ENCODE measurements around the gene AFAP1L1.

Gene AFAP1L1

DNA sequence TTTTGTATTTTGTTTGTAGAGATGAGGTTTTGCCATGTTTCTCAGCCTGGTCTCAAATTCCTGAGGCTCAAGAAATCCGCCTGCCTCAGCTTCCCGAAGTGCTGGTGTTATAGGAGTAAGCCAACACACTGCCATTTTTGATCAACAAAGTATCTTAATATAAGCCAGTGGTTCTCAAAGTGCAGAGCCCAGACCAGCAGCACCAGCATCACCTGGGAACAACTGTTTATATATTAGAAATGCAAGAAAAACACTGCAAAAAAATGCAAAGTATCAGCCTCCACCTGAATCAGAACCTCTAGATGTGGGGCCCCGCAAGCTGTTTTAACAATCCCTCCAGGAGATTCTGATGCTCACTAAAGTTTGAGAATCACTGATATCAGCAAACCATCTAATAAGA, 101.3 kb downstream of the AFAP1L1 start:
- DNase-seq (ENCODE audit: low read depth), result no peak

DNA sequence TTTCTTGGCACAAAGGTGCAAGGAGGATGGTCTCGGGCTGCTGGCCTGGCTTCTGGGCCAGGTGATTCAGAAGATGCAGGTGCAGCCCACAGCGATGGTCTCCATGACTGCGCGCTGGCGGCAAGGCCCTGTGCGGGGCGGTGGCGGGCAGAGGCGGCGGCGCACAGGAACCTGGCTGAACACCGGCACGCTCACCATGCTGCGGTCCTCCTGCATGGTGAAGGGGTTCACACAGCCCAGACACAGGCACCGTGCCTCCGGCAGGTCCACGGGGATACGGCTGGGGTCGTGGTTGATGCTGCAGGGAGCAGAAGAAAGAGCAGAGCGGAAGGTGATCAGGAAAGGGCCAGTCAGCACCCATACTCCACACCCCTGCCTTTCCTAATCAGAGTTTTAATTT, 102.6 kb downstream of the AFAP1L1 start:
- DNase-seq (ENCODE audit: low read depth), result no peak

GRCh38 chr5:149374801-149375200, 103.1 kb downstream of the AFAP1L1 start:
- no peak for DNase-seq (ENCODE audit: low read depth)

GRCh38 chr5:149375434-149375833, 103.8 kb downstream of the AFAP1L1 start:
- no peak for DNase-seq (ENCODE audit: low read depth)

GRCh38 chr5:149376104-149376503, 104.4 kb downstream of the AFAP1L1 start:
- DNase-seq (ENCODE audit: low read depth), result no peak

GRCh38 chr5:149376711-149377447, 105.2 kb downstream of the AFAP1L1 start:
- no peak for DNase-seq (ENCODE audit: low read depth)

GRCh38 chr5:149378241-149378820, 106.7 kb downstream of the AFAP1L1 start:
- DNase-seq (ENCODE audit: low read depth), result no peak

DNA sequence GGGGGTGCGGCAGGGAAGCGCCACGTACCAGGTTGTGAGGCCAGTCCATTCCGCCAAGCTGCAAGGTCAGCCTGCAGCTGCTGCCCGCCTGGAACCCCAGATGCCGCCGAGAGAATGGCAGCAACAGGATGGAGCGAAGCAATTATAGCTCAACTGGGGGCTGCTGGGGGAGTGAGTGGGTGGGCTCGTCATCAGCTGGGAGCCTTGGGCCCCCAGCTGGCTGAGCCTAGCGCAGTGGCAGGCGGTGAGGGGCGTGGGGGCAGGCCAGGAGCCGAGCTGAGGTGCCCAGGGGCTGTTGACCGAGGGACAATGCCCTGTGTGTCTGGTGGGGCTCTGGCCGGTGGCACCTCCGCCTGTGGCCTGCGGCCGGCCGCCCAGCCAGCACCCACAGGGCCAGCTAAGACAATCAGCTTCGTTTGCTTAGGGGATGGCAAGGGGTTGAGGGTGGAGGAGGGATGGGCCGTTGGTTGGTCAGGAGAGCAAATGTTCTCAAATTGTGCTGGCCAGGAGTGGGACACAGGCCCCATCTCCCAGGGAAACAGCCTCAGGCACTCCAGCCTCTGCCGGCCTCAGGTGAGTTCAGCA, 107.6 kb downstream of the AFAP1L1 start, which contains the start of gene IL17B:
Gene IL17B, minus strand, starts transcription at position 116 of the 585 bp plus-strand sequence. Its CDS starts 67 bp downstream, at position 49.
- DNase-seq (ENCODE audit: low read depth), result no peak

DNA sequence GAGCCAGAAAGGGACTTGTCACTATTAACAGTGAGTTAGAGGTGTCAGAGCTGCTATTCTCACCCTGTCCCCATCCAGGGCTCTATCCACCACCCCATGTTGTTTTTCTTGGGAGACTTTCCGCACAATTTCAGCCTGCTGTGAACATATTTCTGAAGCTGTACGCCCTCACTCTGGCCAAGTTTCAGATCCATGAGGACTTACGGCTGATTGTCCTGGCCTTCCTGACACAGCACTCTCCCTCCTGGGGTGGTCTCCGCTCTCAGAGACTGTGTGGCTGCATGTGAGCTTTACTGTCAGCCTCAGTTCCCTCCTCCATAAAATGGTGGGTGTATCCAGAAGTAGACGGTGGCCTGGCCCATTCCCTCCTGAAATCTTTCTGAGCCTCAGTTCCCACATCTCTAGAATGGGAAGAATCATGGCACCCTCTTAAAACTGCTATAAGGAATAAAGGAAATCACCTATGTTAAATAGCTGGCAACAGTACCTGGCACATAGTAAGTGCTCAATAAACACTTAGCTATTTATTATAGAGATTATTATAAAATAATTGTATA, 108.2 kb downstream of the AFAP1L1 start:
- no peak for DNase-seq (ENCODE audit: low read depth)

- DNase-seq (ENCODE audit: low read depth), result no peak
Observed at GRCh38 chr5:149380466-149381121, 108.9 kb downstream of the AFAP1L1 start.

DNA sequence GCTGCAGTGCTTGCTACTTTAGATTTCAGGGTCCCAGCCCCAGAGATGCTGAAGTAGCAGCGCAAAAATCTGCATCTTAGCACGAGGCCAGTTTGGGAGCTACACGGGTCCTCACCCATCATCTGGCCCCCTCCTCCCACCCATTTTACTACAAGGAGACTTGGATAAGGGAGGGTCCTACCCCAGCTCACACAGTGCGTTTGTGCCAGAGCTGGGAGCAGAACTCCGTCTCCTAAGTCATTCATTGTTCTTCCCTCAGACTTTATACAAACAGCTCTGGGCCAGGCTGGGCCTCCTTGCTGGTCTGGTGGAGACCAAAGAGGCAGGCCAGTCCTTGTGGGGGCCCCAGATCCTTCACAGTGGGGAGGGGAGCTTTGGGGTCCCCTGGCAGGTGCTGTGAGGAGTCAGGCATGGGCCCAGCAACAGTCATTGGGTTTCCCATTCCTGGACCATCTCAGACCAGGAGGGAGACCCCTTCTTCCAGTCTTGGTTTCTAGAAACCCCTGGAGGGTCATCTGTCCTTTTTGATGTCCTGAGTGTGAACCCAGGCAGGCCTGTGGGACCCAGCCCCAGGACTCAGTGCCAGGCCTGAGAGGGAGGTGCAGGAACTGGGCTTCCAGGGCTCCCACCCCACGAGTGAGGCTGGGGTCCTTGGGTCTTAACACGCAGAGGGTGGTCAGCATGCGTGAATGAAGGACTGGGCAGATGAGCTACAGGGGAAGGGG, 109.8 kb downstream of the AFAP1L1 start:
- DNase-seq (ENCODE audit: low read depth), result no peak

DNA sequence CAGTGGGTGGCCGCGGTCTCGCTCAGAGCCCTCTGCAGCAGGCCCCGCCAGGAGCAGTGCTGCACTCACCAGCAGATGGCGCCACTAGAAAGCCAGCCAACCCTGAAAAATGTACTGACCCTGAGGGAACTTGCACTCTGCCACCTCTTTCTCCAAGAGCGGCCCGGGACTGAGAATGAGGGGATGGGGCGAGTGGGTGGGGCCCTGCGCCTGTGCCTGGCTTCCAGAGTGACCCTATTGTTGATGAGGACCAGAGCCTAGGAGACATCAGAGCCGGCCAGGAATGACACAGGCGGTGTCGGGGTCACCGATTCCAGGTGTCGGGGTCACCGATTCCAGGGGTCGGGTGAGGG, 110.3 kb downstream of the AFAP1L1 start:
- DNase-seq (ENCODE audit: low read depth), result peak; percentile 58

DNA sequence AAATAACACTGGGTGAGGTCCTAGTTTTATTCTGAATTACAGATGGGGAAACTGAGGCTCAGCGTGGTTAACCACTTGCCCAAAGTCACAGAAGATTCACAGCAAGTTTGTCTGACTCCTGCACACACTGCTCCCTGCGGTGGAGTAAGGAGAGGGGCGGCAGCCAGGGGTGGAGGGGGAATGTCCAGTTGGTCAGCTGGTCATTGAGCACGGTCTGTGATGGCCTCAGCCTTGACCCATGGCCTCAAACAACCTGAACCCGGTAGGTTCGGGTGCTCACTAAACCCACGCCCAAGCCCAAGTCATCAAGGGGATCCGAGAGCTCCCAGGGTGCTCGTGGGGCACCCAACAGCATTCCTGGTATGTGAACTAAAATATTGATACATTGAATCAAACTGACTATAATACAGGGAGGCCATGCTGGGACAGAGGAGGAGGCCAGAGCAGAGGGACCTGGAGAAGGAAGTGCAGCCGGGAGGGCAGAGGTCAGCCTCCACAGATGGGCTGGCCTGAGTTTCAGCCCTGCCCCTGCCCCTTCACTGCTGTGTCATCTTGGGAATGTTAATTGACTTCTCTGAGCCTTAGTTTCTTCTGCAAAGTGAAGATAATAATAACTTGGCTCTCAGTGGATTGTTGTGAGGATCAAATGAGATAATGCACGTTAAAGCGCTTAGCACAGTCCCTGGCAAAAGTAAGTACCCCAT, 111.0 kb downstream of the AFAP1L1 start:
- no peak for DNase-seq (ENCODE audit: low read depth)

GRCh38 chr5:149383399-149383798, 111.7 kb downstream of the AFAP1L1 start:
- no peak for DNase-seq (ENCODE audit: low read depth)

GRCh38 chr5:149386166-149386565, 114.5 kb downstream of the AFAP1L1 start:
- no peak for DNase-seq (ENCODE audit: low read depth)

DNA sequence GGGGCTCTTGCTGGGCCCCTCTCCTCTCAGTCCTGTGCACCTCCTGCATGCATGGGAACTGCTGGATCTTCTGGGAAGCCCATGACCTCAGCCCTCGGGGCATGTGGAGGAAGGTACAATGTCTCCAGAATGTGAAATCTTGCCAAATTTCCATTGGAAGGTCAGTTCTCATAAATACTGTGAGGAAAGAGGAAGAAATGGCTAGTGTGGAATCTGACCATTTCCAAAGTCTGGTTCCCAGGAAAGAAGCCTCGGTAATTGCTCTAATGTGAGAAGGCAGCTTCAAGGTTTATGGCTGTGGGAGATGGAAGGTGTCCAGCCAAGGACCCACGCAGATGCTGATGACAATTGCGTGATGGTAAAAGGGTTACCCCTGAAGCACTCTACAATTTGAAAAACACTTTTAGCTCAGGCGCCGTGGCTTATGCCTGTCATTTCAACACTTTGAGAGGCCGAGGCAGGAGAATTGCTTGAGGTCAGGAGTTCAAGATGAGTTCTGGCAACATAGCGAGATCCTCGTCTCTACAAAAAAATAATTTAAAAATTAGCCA, 115.5 kb downstream of the AFAP1L1 start:
- DNase-seq (ENCODE audit: low read depth), result no peak

GRCh38 chr5:149387982-149388381, 116.3 kb downstream of the AFAP1L1 start:
- no peak for DNase-seq (ENCODE audit: low read depth)

DNA sequence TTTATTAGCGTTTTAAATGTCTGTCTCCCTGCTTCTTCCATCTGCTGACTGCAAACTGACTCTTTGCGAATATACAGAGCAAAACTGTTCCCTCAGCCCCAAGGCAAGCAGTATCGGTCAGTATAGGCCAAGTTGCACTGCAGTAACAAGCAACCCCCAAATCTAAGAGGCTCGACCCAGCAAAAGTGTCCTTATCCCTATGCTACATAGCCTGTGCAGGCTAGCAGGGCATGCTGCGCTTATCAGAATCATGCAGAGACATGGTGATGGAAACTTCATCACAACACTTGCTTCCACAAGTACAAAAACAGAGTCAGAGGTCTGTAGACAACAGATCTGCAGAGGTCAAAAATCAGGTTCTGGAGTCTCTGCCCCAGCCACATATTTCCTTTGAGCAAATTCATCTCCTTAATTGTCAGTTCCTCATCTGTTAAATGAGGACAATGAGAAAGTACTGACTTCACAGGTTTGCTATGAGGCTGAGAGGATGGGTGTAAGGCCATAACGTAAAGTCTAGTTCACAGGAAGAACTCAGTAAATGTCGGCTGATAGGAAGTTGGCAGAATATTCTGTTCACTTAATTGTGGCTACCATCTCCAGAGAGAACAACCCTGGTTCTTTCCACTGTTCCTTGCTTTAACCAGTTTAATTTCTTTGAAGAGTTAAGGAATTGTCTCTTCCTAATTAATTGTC, 117.0 kb downstream of the AFAP1L1 start:
- DNase-seq (ENCODE audit: low read depth), result no peak

GRCh38 chr5:149389552-149390495, 118.2 kb downstream of the AFAP1L1 start:
- DNase-seq (ENCODE audit: low read depth), result no peak

All from stimulated activated CD8-positive, alpha-beta memory T cell treated with anti-CD3 and anti-CD28 coated beads, Interleukin-4, amount 100 ng/mL, for 24 hours (primary cell).